B cell (primary cell): ENCODE data around the gene ELAC1. TPM values are rescaled to one million over a fixed set of nuclear protein-coding genes. Genes with fewer than 3 reads are reported as not detected.

Source experiments
- ATAC-seq: fragments of 200-7000 bp; cut with Tn5 transposase; one replicate; pipeline ENCODE4 v1.10.0; 2021; ENCODE audit warnings: low read depth, mild to moderate bottlenecking, moderate number of reproducible peaks, moderate library complexity
- CTCF ChIA-PET: fragments of 350-600 bp; sonication (Branson Sonifier 250); formaldehyde crosslinking; loops from one replicate; lab custom pipeline; 2021; ENCODE audit warnings: antibody characterized with exemption, inconsistent platforms; lab: Charles Lee
- POLR2A ChIA-PET: fragments of 350-600 bp; sonication (Branson Sonifier 250); formaldehyde crosslinking; loops from one replicate; lab custom pipeline; 2021; ENCODE audit warnings: antibody characterized with exemption; lab: Charles Lee
- DNase-seq: peaks from one replicate; pipeline ENCODE4 v3.0.0; 2013
- H2AFZ ChIP-seq: 2 replicates; pipeline ENCODE4 v1.6.1; 2012; ENCODE audit warnings: mild to moderate bottlenecking, low read depth, low read length; ENCODE audit not compliant: insufficient read depth, poor library complexity, severe bottlenecking
- H3K27ac ChIP-seq, 2 donors: 1 replicate in 1 of 2; 2 replicates in 1 of 2; pipeline ENCODE4 v1.5.1; 2012 to 2013; ENCODE audit warnings: low read length in 2 of 2, mild to moderate bottlenecking in 2 of 2, moderate library complexity in 1 of 2
- H3K27me3 ChIP-seq, 4 experiments: fragments of 200-600 bp in 1 of 4; sonication (generic) in 1 of 4; replicated peaks in 1 of 4; 1 replicate in 2 of 4; 2 replicates in 2 of 4; pipeline versions ENCODE4 v1.6.1 to v1.7.0; 2013 to 2016; ENCODE audit warnings: low read length in 3 of 4, mild to moderate bottlenecking in 2 of 4, mixed read lengths in 1 of 4, moderate library complexity in 1 of 4; ENCODE audit not compliant: insufficient read depth in 4 of 4, control insufficient read depth in 3 of 4; ENCODE audit errors: control extremely low read depth in 1 of 4
- H3K36me3 ChIP-seq, 2 experiments: replicated peaks in 1 of 2; 1 replicate in 1 of 2; 2 replicates in 1 of 2; pipeline versions ENCODE4 v1.6.1 to v1.7.1; 2013; ENCODE audit warnings: low read length in 1 of 2; ENCODE audit not compliant: insufficient read depth in 2 of 2, control insufficient read depth in 1 of 2; ENCODE audit errors: control extremely low read depth in 1 of 2, extremely low read depth in 1 of 2
- H3K4me1 ChIP-seq, 2 donors: fragments of 200-600 bp in 1 of 2; sonication (generic) in 1 of 2; 1 replicate in 1 of 2; 2 replicates in 1 of 2; pipeline versions ENCODE4 v1.5.1 to v1.6.1; 2013 to 2017; ENCODE audit warnings: low read length in 2 of 2; ENCODE audit not compliant: control insufficient read depth in 2 of 2, insufficient read depth in 2 of 2
- H3K4me2 ChIP-seq: replicated peaks from 2 replicates; pipeline ENCODE3; 2012; ENCODE audit warnings: mild to moderate bottlenecking, low read depth, low read length; ENCODE audit not compliant: poor library complexity, severe bottlenecking
- H3K4me3 ChIP-seq, 5 experiments: fragments of 200-600 bp in 1 of 5; sonication (generic) in 1 of 5; 1 replicate in 3 of 5; 2 replicates in 2 of 5; pipeline versions ENCODE4 v1.5.1 to v1.7.0; 2011 to 2016; ENCODE audit warnings: low read length in 4 of 5, mild to moderate bottlenecking in 4 of 5, low read depth in 2 of 5, control low read depth in 1 of 5, moderate library complexity in 1 of 5; ENCODE audit not compliant: insufficient read depth in 1 of 5; ENCODE audit errors: control extremely low read depth in 1 of 5, extremely low read depth in 1 of 5
- H3K79me2 ChIP-seq: fragments of 200-600 bp; sonication (generic); one replicate; pipeline ENCODE4 v1.6.0; 2016; ENCODE audit warnings: low read length; ENCODE audit not compliant: control insufficient read depth, insufficient read depth
- H3K9ac ChIP-seq: fragments of 200-600 bp; sonication (generic); 2 replicates; pipeline ENCODE4 v1.6.1; 2017; ENCODE audit warnings: mild to moderate bottlenecking, low read length, moderate library complexity
- H3K9me3 ChIP-seq, 3 donors: one replicate each; pipeline versions ENCODE4 v1.6.1 to v1.7.1; 2013; ENCODE audit warnings: low read length in 2 of 3; ENCODE audit not compliant: control insufficient read depth in 2 of 3, insufficient read depth in 1 of 3; ENCODE audit errors: control extremely low read depth in 1 of 3
- H4K20me1 ChIP-seq: 2 replicates; pipeline ENCODE4 v1.6.0; 2012; ENCODE audit warnings: mild to moderate bottlenecking, low read length; ENCODE audit not compliant: insufficient read depth, control insufficient read depth, poor library complexity, severe bottlenecking
- H3K27ac Mint-ChIP-seq: one replicate; pipeline ENCODE4 v1.8.0; 2021; ENCODE audit warnings: mixed read lengths
- H3K27me3 Mint-ChIP-seq: one replicate; pipeline ENCODE4 v1.8.0; 2021; ENCODE audit warnings: mixed read lengths
- H3K4me1 Mint-ChIP-seq: one replicate; pipeline ENCODE4 v1.8.0; 2021; ENCODE audit warnings: mixed read lengths
- H3K4me3 Mint-ChIP-seq: one replicate; pipeline ENCODE4 v1.8.0; 2021; ENCODE audit warnings: mixed read lengths
- H3K9me3 Mint-ChIP-seq: one replicate; pipeline ENCODE4 v1.8.0; 2022; ENCODE audit warnings: mixed read lengths; ENCODE audit not compliant: insufficient read depth
- CTCF ChIP-seq: fragments of 200-600 bp; IDR thresholded peaks from one replicate; pipeline ENCODE4 v1.8.0; 2022; ENCODE audit warnings: antibody characterized with exemption, mild to moderate bottlenecking
- EZH2 ChIP-seq: IDR thresholded peaks from 2 replicates; pipeline ENCODE4 v1.6.1; 2012; ENCODE audit warnings: borderline replicate concordance, low read depth, mild to moderate bottlenecking, moderate library complexity, low read length; ENCODE audit not compliant: insufficient read depth, poor library complexity, severe bottlenecking
- WGBS: methylation state at CpG from one replicate; pipeline ENCODE4 v1.1.5; 2013; ENCODE audit warnings: missing lambda C conversion rate; ENCODE audit not compliant: insufficient coverage; 5-methylcytosine and 5-hydroxymethylcytosine counted together
- intact Hi-C: fragments of 100-400 bp; cut with micrococcal nuclease; formaldehyde crosslinking; loops from one replicate; pipeline ENCODE4 v1.10.0; 2022
- polyA plus RNA-seq: library from polyadenylated mRNA; depleted of rRNA; stranded (reverse); fragments of >200 nt; gene quantifications from 2 replicates; pipeline ENCODE4 v1.2.3, GENCODE V29; 2012
- total RNA-seq, 2 donors: library from RNA; stranded (reverse); fragments of 120-200 nt in 1 of 2; gene quantifications; 1 replicate in 1 of 2; 2 replicates in 1 of 2; pipeline versions ENCODE4 v1.2.3 to v1.2.4, GENCODE V29; 2013 to 2022

ELAC1 gene
- total and polyA plus RNA-seq, 2 donors (not counting 1 experiment from before 2014, with no cell fraction given): 3.8 to 9.9 TPM

- WGBS: 50% methylated on average over 1 of the region's 5 CpGs
- ChIA-PET POLR2A (no interaction called here), CTCF (interaction anchor here (0.6 kb wide), 1 partner anchor 68 kb away, joined by 3 read pairs; no protein-coding TSS in a partner anchor)
- Histone ChIP-seq H3K9me3 (no peaks in the 10 kb centered on the region), H3K27me3 (no peaks in the 10 kb centered on the region), H3K27ac (no peak overlapping the region), H3K4me1 (no peaks in the 10 kb centered on the region), H3K36me3 (no peaks in the 10 kb centered on the region), H3K4me2 (no peak overlapping the region), H2AFZ (no peak overlapping the region), H4K20me1 (no peaks in the 10 kb centered on the region), H3K9ac (no peak overlapping the region), H3K4me3 (no peak overlapping the region), H3K79me2 (no peaks in the 10 kb centered on the region)
- no peak overlapping the region for H3K27ac Mint-ChIP-seq
- ATAC-seq (no peak), DNase-seq (no peak)
- TF ChIP-seq EZH2 (no peak), CTCF (no peak)
- no peaks in the 10 kb centered on the region for H3K4me1 Mint-ChIP-seq
- H3K9me3 Mint-ChIP-seq: no peaks in the 10 kb centered on the region
- H3K4me3 Mint-ChIP-seq: no peak overlapping the region
- no peaks in the 10 kb centered on the region for H3K27me3 Mint-ChIP-seq
- intact Hi-C loops: no loop called here
Observed at GRCh38 chr18:51006061-51006818, 38.4 kb downstream of the ELAC1 start.

- no peak overlapping the region for H3K4me2 ChIP-seq
- ChIA-PET CTCF (interaction anchor here (0.6 kb wide), 2 partner anchors 26 to 68 kb away, joined by 3 read pairs; no protein-coding TSS in a partner anchor), POLR2A (no interaction called here)
- no peak overlapping the region for H3K4me3 Mint-ChIP-seq
- no peak overlapping the region for H2AFZ ChIP-seq
- H3K4me1 Mint-ChIP-seq: no peaks in the 10 kb centered on the region
- no peaks in the 10 kb centered on the region for H3K4me1 ChIP-seq
- 100% methylated on average over 2 of the region's 13 CpGs for WGBS
- TF ChIP-seq CTCF (no peak), EZH2 (no peak)
- H3K9ac ChIP-seq: no peak overlapping the region
- H3K36me3 ChIP-seq: no peaks in the 10 kb centered on the region
- no peaks in the 10 kb centered on the region for H4K20me1 ChIP-seq
- no peaks in the 10 kb centered on the region for H3K9me3 Mint-ChIP-seq
- H3K27ac ChIP-seq: no peak overlapping the region
- H3K27me3 Mint-ChIP-seq: no peaks in the 10 kb centered on the region
- no peaks in the 10 kb centered on the region for H3K9me3 ChIP-seq
- DNase-seq (no peak), ATAC-seq (no peak)
- no peaks in the 10 kb centered on the region for H3K79me2 ChIP-seq
- no peak overlapping the region for H3K27ac Mint-ChIP-seq
- H3K4me3 ChIP-seq: no peak overlapping the region
- intact Hi-C loops: no loop called here
- H3K27me3 ChIP-seq: no peaks in the 10 kb centered on the region
Observed at GRCh38 chr18:51006948-51007789, 39.3 kb downstream of the ELAC1 start.
